Tibial artery (tissue), 4 donors: ENCODE results near the gene SPATA31E1.

ENCODE experiments used
- DNase-seq, 2 donors: peaks; one replicate each; pipeline ENCODE4 v3.0.0-alpha.2; 2019
- H3K27ac ChIP-seq, 2 donors: fragments of 200-600 bp; sonication (generic) in 1 of 2; 1 replicate in 1 of 2; 2 replicates in 1 of 2; pipeline ENCODE4 v1.5.1; 2018 to 2019; ENCODE audit warnings: mild to moderate bottlenecking in 1 of 2
- H3K27me3 ChIP-seq, 2 donors: fragments of 200-600 bp; sonication (generic) in 1 of 2; one replicate each; pipeline versions ENCODE4 v1.5.1 to v1.6.0; 2016 to 2019
- H3K36me3 ChIP-seq, 3 donors: fragments of 200-600 bp; sonication (generic) in 2 of 3; one replicate each; pipeline ENCODE4 v1.5.1; 2016 to 2019; ENCODE audit warnings: mild to moderate bottlenecking in 2 of 3
- H3K4me1 ChIP-seq, 4 donors: fragments of 200-600 bp; sonication (generic) in 2 of 4; 1 replicate in 3 of 4; 2 replicates in 1 of 4; pipeline ENCODE4 v1.5.1; 2016 to 2019
- H3K4me3 ChIP-seq, 2 donors: fragments of 200-600 bp; sonication (generic) in 1 of 2; 1 replicate in 1 of 2; 2 replicates in 1 of 2; pipeline ENCODE4 v1.5.1; 2018 to 2019; ENCODE audit warnings: mild to moderate bottlenecking in 2 of 2
- H3K9me3 ChIP-seq, 3 donors: fragments of 200-600 bp; sonication (generic) in 1 of 3; one replicate each; pipeline ENCODE4 v1.5.1; 2016 to 2019
- CTCF ChIP-seq, 2 experiments: fragments of 200-600 bp in 1 of 2; fragments of 450-650 bp in 1 of 2; IDR thresholded peaks; one replicate each; pipeline ENCODE4 v1.5.1; 2017 to 2019; ENCODE audit warnings: antibody characterized with exemption in 2 of 2, mild to moderate bottlenecking in 1 of 2, moderate library complexity in 1 of 2
- intact Hi-C: fragments of 100-400 bp; cut with DNase I; formaldehyde crosslinking; loops from one replicate; pipeline ENCODE4 v1.15.0; 2023; ENCODE audit warnings: low total_unique reads

Gene SPATA31E1

DNA sequence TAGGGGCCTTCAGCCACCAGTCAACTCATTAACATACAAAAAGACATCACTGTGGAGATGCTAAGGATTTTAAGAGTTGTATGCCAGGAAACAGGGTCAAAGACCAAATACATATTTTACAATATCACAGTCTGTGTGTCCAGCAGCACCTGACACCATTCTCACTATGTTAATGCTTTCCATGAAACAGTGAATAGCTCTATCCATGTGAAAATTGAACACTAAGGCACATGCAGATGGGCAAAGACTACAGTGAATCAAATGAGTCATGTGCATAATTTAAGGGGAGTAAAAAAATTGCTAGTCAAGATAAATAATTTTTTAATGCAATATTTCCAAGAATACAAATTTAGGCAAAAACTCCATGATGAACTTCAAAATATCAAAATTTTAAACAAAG, 7.6 kb upstream of the SPATA31E1 start:
- Histone ChIP-seq H3K27me3 (no peaks in the 10 kb centered on the region), H3K9me3 (no peaks in the 10 kb centered on the region), H3K4me1 (peaks cover 0 to 12% (median 0%) of the 10 kb centered on the region in 4 donors), H3K36me3 (no peaks in the 10 kb centered on the region), H3K27ac (no peak overlapping the region), H3K4me3 (no peak overlapping the region)
- no peak for DNase-seq
- no peak for TF ChIP-seq CTCF (IDR thresholded peaks at IDR 0.05)
- intact Hi-C loops = no loop called here

DNA sequence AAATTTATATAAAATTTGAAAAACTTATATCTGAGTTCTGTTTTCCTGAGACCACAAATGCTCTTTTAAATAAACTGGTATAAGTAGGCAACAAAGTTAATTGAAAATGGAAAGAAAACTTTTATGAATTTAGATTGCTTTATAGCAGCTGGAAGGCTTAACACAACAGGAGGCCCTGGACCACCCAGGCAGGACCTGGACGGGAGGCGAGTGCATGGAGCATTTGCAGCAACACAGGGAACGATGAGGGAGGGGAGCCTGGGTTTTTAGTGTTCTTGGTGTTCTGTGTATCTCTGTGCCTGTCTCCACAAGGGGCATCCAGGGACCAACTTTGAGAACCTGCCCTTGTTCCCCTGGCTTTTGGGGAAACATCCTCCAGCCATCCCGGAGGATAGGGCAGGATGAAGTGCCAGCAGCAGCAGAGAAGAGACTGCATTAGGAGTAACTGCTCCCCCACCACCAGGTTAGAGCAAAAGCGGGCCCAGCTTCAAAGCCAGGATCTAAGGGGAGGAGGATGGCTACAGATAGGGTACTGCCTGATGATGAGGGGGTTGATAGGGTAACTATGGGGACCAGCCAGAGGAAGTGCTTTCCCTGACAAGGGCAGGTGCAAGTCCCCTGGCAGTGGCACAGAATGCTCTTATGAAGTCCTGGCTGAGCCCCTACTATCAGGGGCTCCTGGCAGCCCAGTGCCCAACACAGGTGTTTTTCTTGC, 6.7 kb upstream of the SPATA31E1 start:
- Histone ChIP-seq H3K36me3 (no peaks in the 10 kb centered on the region), H3K27me3 (no peaks in the 10 kb centered on the region), H3K9me3 (no peaks in the 10 kb centered on the region), H3K4me3 (no peak overlapping the region), H3K4me1 (peaks cover 0 to 12% (median 0%) of the 10 kb centered on the region in 4 donors), H3K27ac (no peak overlapping the region)
- DNase-seq = no peak
- no peak for TF ChIP-seq CTCF (IDR thresholded peaks at IDR 0.05)
- intact Hi-C loops = no loop called here

GRCh38 chr9:87876708-87877107, 6.0 kb upstream of the SPATA31E1 start:
- Histone ChIP-seq H3K4me1 (peaks cover 0 to 11% (median 0%) of the 10 kb centered on the region in 4 donors), H3K27ac (no peak overlapping the region), H3K9me3 (no peaks in the 10 kb centered on the region), H3K36me3 (no peaks in the 10 kb centered on the region), H3K27me3 (no peaks in the 10 kb centered on the region), H3K4me3 (no peak overlapping the region)
- no peak for DNase-seq
- no peak for TF ChIP-seq CTCF (IDR thresholded peaks at IDR 0.05)
- intact Hi-C loops = no loop called here

DNA sequence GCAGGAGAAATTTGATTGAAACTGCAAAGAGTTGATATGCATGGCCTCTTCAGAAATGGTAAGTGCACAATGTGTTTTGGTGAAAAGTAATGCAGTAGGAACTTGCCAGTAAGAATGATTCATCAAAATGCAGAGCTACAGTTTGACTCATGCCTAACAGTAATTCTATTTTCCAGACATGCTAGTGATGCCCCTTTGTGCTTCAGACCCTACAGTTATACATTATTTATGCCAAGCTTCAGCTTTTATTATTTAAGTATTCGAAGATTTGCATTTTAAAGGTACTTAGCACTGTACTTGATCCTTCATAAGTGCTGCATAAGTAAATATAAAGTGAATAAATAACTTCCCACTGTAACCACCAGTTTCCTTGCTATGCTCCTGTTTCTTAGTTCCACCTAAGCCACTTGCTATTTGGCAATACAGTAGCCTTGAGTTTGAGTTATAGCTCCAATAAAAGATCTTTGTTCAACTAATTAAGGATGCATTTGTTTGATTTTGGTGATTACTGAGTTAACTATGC, 3.6 kb upstream of the SPATA31E1 start:
- no peaks in the 10 kb centered on the region for H3K36me3 ChIP-seq
- no peak overlapping the region for H3K4me3 ChIP-seq
- no peaks in the 10 kb centered on the region for H3K4me1 ChIP-seq
- H3K9me3 ChIP-seq = no peaks in the 10 kb centered on the region
- H3K27ac ChIP-seq = no peak overlapping the region
- no peaks in the 10 kb centered on the region for H3K27me3 ChIP-seq
- intact Hi-C loops = no loop called here
- DNase-seq = no peak
- TF ChIP-seq CTCF (IDR thresholded peaks at IDR 0.05) = no peak

DNA sequence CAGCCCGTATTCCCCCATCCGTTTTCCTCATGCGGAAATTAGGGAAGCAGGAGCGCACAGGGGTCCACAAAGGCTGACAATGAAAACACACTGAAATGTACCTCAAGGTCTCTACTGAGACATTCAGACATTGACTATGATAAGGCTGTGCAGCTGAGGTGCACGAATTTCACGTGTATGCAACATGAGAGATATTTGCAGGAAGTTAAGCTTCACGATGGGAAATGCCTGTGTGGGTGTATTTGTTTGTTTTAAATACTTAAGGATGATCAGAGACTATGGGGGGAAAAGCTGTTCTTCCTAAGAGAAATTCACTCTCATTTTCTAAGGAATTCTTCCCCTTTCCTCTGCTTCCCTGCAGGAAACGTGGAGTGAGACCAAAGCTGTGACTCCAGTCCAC, 2.6 kb upstream of the SPATA31E1 start:
- no peak overlapping the region for H3K4me3 ChIP-seq
- H3K9me3 ChIP-seq = no peaks in the 10 kb centered on the region
- no peaks in the 10 kb centered on the region for H3K27me3 ChIP-seq
- no peaks in the 10 kb centered on the region for H3K36me3 ChIP-seq
- no peak for TF ChIP-seq CTCF (IDR thresholded peaks at IDR 0.05)
- no peak for DNase-seq
- no peak overlapping the region for H3K27ac ChIP-seq
- intact Hi-C loops = no loop called here
- H3K4me1 ChIP-seq = no peaks in the 10 kb centered on the region
